Thyroid gland (tissue), 4 donors: Measurements from ENCODE around the gene RPTOR. TPM values are rescaled to one million over a fixed set of nuclear protein-coding genes. Genes with fewer than 3 reads are reported as not detected.

ENCODE experiments used
- DNase-seq, 2 donors: peaks; one replicate each; pipeline ENCODE4 v3.0.0-alpha.2; 2019
- H3K27ac ChIP-seq, 3 donors: fragments of 200-600 bp; sonication (generic); 1 replicate in 2 of 3; 2 replicates in 1 of 3; pipeline ENCODE4 v1.5.1; 2016 to 2019; ENCODE audit warnings: mild to moderate bottlenecking in 1 of 3, moderate library complexity in 1 of 3
- H3K27me3 ChIP-seq: fragments of 200-600 bp; sonication (generic); one replicate; pipeline ENCODE4 v1.5.1; 2019
- H3K36me3 ChIP-seq, 2 donors: fragments of 200-600 bp; sonication (generic); one replicate each; pipeline ENCODE4 v1.5.1; 2016 to 2019
- H3K4me1 ChIP-seq, 2 donors: fragments of 200-600 bp; sonication (generic); one replicate each; pipeline ENCODE4 v1.5.1; 2017 to 2019
- H3K4me3 ChIP-seq, 3 donors: fragments of 200-600 bp; sonication (generic); replicated peaks in 1 of 3; 1 replicate in 2 of 3; 2 replicates in 1 of 3; pipeline ENCODE4 v1.5.1; 2016; ENCODE audit warnings: mild to moderate bottlenecking in 1 of 3
- H3K9me3 ChIP-seq: fragments of 200-600 bp; sonication (generic); one replicate; pipeline ENCODE4 v1.5.1; 2017
- POLR2A ChIP-seq, 2 donors: fragments of 450-650 bp; IDR thresholded peaks; one replicate each; pipeline ENCODE4 v1.6.1; 2017; ENCODE audit warnings: antibody characterized with exemption in 2 of 2, mild to moderate bottlenecking in 2 of 2, moderate library complexity in 1 of 2
- WGBS, 2 donors: methylation state at CpG; one replicate each; pipeline ENCODE4 v1.1.5; 2017; 5-methylcytosine and 5-hydroxymethylcytosine counted together
- intact Hi-C: fragments of 100-400 bp; cut with DNase I; formaldehyde crosslinking; loops from one replicate; pipeline ENCODE4 v1.15.1; 2023
- total RNA-seq, 4 donors: library from RNA; depleted of rRNA; stranded (reverse); fragments of >200 nt; gene quantifications; one replicate each; pipeline ENCODE4 v1.2.3, GENCODE V29; 2016
- TF ChIP-seq, protein P1 (sequence below), 6 experiments: fragments of 200-600 bp in 3 of 6; fragments of 450-650 bp in 3 of 6; sonication (generic) in 3 of 6; IDR thresholded peaks; one replicate each; pipeline ENCODE4 v1.5.1; 2016 to 2019; ENCODE audit warnings: antibody characterized with exemption in 6 of 6, mild to moderate bottlenecking in 2 of 6, inconsistent platforms in 1 of 6, moderate library complexity in 1 of 6

RPTOR gene
- total RNA-seq, 4 donors from 2014 or later, result 24.2 to 58.1 (median 34.5) TPM

DNA sequence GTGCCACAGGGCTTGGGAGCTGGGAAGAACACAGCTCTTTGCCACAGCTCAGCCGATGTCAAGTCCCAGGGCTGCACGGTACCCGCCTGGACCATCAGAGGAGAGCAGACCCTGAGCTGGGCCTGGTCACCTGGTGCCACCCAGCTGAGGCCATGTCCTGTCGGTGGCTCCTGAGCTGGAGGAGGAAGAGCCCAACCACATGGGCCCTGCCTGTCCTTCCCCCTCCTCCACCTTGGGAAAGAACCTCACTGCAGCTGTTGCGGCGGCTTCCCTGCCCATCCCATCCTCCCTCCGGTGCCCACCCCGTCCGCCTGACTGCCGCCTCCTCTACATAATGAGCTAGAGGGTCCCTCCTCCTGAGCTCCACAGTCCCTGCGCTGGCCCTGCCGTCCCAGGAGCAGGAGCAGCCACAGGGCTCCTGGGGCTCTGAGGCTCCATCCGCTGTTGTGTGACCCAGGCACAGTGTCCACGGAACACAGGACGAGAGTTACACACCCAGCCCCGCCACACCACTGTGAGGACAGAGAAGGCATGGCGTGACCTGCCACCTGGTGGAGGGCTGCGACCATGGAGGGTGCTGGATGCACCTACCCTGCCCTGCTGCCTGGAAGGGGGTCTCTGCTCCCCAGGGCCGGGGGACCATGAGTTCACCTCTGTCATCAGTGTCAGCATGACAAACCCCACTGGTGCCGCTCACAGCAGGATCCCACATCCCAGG, 425.6 kb downstream of the RPTOR start:
- H3K36me3 ChIP-seq, result peaks cover 0 to under 1% of the 10 kb centered on the region in 2 donors
- intact Hi-C loops, result no loop called here
- no peaks in the 10 kb centered on the region for H3K27me3 ChIP-seq
- DNase-seq, result peak in 1 of 2 donors; percentile 22
- H3K4me3 ChIP-seq, result no peak overlapping the region
- WGBS, 2 donors, result 48 to 63% methylated on average over 9 of the region's 20 CpGs
- no peak overlapping the region for H3K27ac ChIP-seq
- H3K4me1 ChIP-seq, result peaks cover 0 to 21% of the 10 kb centered on the region in 2 donors
- no peaks in the 10 kb centered on the region for H3K9me3 ChIP-seq
- TF ChIP-seq, protein P1, sequence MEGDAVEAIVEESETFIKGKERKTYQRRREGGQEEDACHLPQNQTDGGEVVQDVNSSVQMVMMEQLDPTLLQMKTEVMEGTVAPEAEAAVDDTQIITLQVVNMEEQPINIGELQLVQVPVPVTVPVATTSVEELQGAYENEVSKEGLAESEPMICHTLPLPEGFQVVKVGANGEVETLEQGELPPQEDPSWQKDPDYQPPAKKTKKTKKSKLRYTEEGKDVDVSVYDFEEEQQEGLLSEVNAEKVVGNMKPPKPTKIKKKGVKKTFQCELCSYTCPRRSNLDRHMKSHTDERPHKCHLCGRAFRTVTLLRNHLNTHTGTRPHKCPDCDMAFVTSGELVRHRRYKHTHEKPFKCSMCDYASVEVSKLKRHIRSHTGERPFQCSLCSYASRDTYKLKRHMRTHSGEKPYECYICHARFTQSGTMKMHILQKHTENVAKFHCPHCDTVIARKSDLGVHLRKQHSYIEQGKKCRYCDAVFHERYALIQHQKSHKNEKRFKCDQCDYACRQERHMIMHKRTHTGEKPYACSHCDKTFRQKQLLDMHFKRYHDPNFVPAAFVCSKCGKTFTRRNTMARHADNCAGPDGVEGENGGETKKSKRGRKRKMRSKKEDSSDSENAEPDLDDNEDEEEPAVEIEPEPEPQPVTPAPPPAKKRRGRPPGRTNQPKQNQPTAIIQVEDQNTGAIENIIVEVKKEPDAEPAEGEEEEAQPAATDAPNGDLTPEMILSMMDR (IDR thresholded peaks at IDR 0.05), result peak in 2 of 6 experiments; percentile 10 to 22
- no peak for TF ChIP-seq POLR2A (IDR thresholded peaks at IDR 0.05)

DNA sequence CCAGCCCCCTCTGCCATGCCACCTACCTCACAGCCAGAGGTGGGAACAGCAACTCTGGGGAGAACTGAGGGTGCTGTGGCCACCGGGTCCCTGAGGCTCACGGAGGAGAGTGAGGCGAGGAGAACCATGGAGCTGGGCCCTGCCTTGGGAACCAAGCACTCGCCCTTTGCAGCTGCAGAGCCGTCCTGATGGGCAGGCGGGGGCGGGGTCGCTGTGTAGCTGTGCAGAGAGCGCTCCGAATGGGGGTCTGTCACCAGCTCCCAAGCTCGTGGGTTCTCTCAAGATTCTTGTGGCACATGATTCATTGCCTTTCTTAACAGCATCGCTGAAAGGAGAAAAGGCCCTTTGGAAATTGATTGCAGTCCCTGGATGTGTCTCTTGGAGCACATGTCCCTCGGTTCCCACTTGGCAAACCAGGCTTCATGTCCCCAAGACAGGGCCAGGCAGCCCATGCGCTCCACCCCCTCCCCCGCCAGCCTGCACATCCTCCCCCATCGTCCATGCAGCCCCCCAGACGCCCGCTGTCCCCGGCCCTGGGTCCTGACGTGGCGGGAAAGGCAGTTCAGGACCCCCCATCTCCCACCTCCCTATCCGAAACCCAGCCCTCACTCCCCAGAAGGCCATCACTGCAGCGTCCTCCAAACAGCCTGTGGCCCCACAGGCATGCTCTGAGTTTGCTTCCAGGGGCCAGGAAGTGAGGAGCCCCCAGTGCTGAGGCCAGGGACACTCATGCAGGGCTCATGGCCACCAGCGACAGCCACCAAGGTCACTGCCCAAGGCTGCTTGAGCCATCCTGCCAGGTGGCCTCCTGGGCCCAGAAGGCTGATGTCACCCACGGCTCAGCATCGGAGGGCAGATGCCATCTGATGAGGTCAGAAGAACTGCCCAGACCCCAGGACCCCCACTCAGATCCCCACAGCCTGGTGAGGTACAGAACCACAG, 426.4 kb downstream of the RPTOR start:
- Histone ChIP-seq H3K9me3 (no peaks in the 10 kb centered on the region), H3K4me3 (no peak overlapping the region), H3K27me3 (no peaks in the 10 kb centered on the region), H3K36me3 (no peaks in the 10 kb centered on the region), H3K4me1 (peaks cover 0 to 21% of the 10 kb centered on the region in 2 donors), H3K27ac (no peak overlapping the region)
- DNase-seq, result no peak
- intact Hi-C loops, result no loop called here
- no peak for TF ChIP-seq POLR2A (IDR thresholded peaks at IDR 0.05)
- TF ChIP-seq, protein P1 (IDR thresholded peaks at IDR 0.05), result no peak
- 52 to 55% methylated on average over 4 to 21 of the region's 26 CpGs for WGBS, 2 donors

DNA sequence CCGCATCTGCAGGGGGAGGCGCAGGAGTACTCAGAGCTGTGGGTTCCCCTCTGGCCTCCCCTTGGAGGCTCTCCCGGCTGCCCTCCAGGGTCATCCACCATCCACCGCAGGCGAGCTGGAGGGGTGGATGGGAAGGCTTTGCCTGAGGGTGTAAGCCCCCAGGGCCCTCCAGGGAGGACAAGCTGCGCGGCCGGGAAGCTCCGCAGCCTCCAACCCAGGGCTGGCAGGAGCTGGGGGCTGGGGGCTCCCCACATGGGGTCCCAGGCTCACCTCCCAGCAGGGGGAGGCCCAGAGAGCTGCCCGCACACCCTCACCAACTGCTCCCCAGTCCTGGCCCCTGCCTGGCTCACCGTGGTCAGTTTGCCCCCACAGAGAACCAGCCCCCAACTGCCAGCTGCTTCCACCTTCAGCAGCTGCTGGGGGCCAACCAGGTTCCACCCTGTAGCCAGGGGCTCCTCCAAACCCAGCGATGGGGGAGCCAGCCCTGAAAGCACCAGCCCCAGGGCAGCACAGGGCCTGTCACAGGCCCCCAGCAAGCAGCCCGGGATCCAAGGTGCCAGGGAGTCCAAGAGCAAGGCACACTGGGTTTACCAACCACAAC, 427.2 kb downstream of the RPTOR start:
- Histone ChIP-seq H3K9me3 (no peaks in the 10 kb centered on the region), H3K27ac (no peak overlapping the region), H3K36me3 (no peaks in the 10 kb centered on the region), H3K27me3 (no peaks in the 10 kb centered on the region), H3K4me1 (peaks cover 0 to 21% of the 10 kb centered on the region in 2 donors), H3K4me3 (no peak overlapping the region)
- TF ChIP-seq POLR2A (IDR thresholded peaks at IDR 0.05), result no peak
- TF ChIP-seq, protein P1 (IDR thresholded peaks at IDR 0.05), result no peak
- intact Hi-C loops, result no loop called here
- DNase-seq, result no peak
- WGBS, 2 donors, result 77 to 80% methylated on average over 3 to 5 of the region's 13 CpGs

DNA sequence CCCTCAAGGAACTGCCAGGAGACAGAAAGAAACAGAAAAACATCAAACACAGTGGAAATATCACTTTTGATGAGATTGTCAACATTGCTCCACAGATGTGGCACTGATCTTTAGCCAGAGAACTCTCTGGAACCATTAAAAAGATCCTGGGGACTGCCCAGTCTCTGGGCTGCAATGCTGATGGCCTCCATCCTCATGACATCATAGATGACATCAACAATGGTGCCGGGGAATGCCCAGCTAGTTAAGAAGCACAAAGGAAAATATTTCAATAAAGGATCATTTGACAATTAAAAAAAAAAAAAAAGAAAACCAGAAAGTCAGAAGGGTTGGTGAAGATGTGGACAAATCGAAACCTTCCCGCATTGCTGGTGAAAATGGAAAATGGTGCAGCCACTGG, 432.1 kb downstream of the RPTOR start:
- TF ChIP-seq, protein P1 (IDR thresholded peaks at IDR 0.05), result no peak
- TF ChIP-seq POLR2A (IDR thresholded peaks at IDR 0.05), result no peak
- intact Hi-C loops, result no loop called here
- H3K4me1 ChIP-seq, result peaks cover 4 to 7% of the 10 kb centered on the region in 2 donors
- DNase-seq, result no peak
- 90 to 94% methylated on average over 3 of the region's 3 CpGs for WGBS, 2 donors
- no peak overlapping the region for H3K27ac ChIP-seq
- peaks cover 4% of the 10 kb centered on the region for H3K27me3 ChIP-seq
- no peaks in the 10 kb centered on the region for H3K36me3 ChIP-seq
- no peaks in the 10 kb centered on the region for H3K9me3 ChIP-seq
- no peak overlapping the region for H3K4me3 ChIP-seq
